Stimulated activated CD8-positive, alpha-beta memory T cell treated with anti-CD3 and anti-CD28 coated beads, Interleukin-7, amount 100 ng/mL, for 1 hour (primary cell): ENCODE data around the gene TIRAP.
A peak's percentile ranks its signal among the peaks of the same experiment; 100 is the strongest.
"Not testable (repeated sequence)": the region's sequence is repeated elsewhere in the genome, so short reads cannot be mapped to it uniquely, and the experiment has no call there.

ENCODE experiments used
- DNase-seq, 2 donors: peaks; one replicate each; pipeline ENCODE4 v3.0.0-alpha.2; 2020; ENCODE audit warnings: low read depth in 2 of 2

The TIRAP gene

DNA sequence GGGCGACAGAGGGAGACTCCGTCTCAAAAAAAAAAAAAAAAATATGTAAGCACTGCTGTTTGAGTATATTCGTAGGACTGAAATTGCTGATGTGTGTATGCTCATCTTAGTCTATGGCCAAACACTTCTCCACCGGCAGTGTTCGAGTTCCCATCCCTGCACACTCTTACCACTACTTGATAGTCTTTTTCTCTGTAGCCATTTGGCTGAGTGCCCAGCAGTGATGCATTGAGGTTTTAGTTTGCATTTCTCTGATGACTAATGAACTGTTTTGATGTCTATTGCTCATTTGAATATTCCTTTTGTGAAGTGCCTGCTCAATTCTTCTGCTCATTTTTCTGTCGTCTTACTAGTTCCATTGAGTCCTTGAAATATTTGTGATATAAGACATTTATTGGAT, 1.9 kb downstream of the TIRAP start:
- peak; percentile 67 to 72 for DNase-seq

DNA sequence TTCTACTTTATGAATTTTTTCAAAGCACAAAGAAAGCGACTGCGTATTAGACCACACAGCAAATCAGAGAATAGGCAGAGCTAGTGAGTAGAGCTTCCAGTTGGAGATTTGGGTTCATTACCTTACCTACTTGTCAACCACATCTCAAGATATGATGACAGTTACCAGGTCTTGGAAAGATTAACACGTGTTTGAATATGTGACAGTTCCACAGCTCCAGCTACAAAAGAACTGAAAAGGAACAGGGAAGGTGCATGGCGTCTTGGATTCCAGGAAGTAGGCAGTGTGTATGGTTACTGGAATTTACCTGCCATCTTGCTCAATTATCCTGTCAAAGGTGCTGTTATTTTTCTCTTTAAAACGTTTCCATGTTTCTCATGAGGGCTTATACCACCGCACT, 5.3 kb downstream of the TIRAP start:
- no peak for DNase-seq

DNA sequence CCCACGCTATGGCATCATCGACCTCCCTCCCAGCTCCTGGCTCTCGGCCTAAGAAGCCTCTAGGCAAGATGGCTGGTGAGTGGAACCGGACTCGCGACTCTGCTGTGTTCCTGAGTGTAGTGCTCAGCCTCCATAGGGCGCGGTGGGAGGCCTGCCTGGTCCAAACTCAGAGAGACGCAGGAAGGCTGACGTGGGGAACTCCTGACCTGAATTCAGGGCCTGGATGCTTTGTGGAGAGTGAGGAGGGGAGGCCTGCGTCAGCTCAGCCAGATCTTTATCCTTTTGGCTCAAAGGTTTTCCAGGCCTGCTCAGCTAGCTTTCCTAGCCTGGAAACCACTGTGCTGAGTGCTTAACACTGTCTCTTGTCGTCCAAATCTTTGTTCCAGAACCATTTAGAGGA, 8.0 kb downstream of the TIRAP start:
- DNase-seq, result no peak

DNA sequence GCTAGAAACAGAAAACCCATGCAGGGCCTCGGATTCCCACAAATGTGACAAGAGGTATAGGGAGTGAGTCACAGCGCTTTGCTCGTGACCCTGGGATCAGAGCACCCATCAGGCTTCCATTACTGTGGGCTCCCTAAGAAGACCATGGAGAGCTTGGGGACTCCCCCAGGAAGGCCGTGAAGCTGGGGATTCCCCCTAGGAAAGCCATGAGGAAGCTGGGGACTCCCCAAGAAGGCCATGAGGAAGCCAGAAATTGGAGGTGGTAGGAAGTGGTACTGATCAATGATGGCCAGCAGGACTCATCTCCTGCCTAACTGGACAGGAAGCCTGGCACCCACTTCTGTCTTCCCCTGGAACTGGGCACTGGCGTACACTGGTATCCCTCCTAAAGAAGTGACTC, 10.8 kb downstream of the TIRAP start:
- no peak for DNase-seq

DNA sequence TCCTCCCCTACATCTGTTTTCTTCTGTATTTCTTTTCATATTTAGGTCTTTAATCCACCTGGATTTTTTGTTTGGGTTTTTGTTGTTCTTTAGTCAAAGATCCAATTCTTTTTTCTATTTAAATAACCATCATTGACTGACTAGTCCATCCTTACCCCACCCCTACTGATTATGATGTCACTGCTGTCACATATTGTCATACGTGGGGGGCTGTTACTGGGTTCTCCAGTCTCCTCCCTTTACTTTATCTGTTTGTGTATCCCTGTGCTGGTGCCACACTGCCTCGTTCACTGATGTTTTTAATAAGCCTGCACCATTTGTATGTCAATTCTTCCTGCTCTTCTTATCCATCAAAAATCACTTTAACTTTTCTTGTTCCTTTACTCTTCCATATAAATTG, 14.1 kb downstream of the TIRAP start:
- no peak for DNase-seq

DNA sequence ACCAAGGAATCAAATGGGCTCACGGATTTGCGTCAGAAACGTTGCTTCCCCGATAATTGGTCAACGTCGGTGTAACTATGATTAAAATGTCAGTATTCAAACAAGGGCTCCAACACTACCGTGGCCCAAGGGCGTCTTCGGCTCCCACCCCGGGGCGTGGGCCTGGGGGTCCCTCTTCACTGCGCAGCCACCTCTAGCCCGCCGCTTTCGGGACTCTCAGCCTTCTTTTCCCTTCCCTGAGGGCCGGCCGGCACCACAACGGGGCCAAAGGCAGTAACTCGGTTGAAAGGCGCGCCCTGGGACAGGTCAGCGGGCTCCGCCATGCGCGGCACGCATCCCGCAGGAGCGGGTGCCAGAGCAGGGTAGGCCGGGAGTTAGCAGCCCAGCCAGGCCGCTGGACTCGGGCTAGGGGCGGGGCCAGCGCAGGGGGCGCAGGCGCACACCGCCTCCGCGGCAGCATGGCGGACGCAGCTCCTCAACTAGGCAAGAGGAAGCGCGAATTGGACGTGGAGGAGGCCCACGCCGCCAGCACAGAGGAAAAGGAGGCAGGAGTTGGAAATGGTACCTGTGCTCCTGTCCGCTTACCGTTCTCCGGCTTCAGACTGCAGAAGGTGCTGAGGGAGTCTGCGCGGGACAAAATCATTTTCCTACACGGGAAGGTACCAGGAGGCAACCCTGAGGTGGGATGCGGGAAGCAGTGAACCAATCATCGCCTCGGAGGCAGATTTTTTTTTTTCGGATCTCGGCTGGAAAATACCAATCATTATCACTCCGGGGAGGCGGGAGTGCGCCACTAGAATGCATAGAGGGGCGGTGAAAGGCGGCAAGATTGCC, 20.9 kb downstream of the TIRAP start, which contains the start of gene DCPS:
TSS of gene DCPS (plus strand) at position 438 of the 834 bp plus-strand sequence. CDS start at position 459, 21 bp downstream.
- peak; percentile 64 to 70 for DNase-seq

DNA sequence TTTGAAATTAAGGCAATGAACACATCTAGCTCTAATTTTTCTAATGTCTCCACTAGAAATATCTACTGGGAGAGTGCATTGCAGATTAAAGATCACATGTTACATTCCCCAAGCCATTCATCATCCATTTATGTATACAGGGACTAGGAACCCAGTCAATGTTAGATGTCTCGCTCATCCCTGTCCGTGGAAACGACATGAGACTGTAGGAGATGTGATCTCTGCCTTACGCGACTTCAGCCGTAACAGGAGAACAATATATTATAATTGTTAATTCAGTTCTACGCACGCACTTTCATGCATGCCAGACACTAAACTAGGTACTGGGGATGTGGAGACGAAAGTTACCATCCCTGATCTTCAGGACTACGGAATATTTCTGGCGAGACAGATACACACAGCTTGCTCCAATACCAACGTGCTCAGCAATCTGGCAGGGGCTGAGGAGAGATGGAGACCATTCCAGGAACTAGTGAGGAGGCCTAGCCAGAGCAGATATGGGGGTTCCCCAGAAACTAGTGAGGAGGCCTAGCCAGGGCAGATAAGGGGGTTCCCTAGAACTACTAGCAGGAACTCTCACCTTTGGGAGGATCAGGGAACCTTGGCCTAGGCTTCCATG, 21.7 kb downstream of the TIRAP start:
- DNase-seq, result no peak

DNA sequence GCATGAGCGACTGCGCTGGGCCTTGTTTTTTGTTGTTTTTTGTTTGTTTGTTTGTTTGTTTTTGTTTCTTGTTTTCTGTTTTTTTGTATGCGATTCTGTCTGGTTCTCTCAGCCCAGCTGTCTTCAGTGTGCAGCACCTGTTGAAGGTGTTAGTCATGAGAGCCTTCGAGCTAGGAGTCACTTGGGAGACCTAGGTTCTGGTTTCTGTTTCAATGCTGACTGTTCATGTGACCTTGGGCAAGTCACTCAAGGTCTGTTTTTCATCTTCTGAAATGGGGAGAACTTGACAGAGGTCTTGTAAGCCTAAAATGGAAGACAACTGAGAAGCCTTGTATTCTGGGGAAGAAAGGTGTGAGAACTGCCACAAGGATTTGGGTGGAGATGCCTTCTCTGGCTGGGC, 22.8 kb downstream of the TIRAP start:
- no peak for DNase-seq

DNA sequence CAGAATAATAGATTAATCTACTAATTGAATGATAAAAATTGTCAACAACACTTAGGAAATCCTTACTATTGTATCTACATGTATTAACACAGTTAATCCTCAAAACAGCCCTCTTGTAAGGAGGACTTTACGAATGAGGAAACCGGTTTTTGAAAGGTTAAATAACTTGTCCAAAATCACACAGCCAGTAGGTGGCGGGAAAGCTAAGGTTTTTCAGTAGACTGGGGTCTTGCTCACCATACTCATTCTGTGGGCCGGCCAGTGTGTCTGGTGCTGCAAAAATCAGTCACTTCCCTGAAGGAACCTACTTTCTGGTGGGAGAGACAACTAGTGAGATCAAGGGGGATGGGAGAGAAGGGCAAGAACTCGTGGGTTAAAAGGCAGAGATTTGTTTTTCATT, 24.8 kb downstream of the TIRAP start:
- DNase-seq, result no peak

DNA sequence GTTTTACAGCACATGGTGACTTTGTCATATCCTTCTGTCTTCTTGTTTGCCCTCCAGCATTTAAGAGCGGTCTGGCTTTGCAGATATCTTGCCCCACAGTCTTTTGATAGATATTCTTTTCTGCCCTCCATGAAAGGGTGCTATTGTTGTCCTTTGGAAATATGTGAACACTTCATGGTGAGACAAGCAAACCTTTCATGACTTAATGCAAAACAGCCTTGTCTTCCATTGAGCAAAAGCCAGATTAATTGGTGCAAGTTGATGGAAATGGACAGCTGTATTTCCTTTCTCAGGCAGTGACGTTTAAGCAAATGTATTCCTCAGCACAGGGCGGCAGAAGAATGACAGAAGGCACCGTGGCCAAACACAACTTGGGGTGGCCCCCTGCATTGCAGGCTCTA, 25.4 kb downstream of the TIRAP start:
- no peak for DNase-seq

DNA sequence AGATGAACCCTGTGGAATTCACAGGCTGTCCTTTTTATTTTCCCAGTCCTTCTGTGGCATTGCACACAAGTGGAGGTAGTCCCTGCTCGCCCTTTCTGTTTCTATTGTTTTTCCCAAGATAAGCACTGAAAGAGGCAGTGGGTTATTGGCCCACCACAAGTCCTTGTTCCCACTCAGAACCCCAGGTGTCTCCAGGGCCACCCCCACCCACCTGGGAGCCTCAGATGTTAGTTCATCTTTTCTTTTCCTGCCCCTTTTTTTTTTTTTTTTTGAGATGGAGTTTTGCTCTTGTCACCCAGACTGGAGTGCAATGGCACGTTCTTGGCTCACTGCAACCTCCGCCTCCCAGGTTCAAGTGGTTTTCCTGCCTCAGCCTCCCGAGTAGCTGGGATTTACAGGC, 25.9 kb downstream of the TIRAP start:
- not testable (repeated sequence) for DNase-seq

DNA sequence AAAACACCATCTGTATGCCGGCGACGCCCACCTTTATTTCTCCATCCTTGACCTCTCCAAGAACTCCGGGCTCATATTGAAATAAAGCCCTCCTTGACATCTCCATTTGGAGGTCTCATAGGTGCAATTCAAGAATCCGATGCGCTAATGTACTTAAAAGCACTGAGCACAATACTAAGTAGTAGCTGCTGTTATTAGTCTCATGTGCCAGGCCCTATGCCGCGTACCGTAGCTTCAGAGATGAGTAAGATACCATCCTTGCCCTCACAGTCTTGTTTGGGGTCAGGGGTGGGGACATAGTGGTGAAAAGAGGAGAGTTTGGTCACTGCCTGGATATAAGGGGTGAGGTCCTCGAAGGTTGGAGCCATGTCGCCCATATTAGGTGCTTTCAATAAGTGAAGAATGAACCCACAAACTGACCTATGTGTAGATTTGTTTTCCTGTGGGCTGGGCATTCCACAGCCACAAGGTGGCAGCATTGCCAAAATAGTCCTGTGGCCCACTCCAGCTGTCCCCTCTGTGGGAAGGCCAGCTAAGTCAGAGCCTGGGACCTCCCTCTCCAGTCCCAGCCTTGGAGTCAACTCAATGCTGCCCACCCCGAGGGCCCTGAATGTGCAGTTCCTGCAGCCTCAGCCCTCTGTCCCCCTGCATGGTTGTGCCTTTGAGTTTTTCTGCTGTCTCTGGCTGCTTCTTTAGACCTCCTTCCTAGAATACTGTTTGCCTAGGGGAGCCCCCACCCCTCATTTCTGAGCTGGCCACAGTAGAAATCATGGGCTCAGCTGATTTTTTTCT, 27.5 kb downstream of the TIRAP start:
- DNase-seq, result peak in 1 of 2 donors; percentile 36

DNA sequence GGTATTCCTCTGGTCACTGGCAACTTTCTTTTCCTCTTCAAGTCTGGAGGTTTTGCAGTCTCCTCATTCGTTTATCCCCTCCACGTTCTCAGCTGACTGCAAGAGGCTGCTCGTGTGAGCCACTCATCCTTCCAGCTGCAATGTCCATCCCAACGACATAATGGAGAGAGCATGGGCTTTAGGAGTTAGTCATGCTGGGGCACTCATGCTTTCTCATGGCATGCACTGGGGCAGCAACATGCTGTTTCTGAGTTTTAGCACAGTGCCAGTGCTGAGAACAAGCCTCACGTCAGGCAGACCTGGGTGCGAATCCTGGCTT, 28.1 kb downstream of the TIRAP start:
- no peak for DNase-seq

DNA sequence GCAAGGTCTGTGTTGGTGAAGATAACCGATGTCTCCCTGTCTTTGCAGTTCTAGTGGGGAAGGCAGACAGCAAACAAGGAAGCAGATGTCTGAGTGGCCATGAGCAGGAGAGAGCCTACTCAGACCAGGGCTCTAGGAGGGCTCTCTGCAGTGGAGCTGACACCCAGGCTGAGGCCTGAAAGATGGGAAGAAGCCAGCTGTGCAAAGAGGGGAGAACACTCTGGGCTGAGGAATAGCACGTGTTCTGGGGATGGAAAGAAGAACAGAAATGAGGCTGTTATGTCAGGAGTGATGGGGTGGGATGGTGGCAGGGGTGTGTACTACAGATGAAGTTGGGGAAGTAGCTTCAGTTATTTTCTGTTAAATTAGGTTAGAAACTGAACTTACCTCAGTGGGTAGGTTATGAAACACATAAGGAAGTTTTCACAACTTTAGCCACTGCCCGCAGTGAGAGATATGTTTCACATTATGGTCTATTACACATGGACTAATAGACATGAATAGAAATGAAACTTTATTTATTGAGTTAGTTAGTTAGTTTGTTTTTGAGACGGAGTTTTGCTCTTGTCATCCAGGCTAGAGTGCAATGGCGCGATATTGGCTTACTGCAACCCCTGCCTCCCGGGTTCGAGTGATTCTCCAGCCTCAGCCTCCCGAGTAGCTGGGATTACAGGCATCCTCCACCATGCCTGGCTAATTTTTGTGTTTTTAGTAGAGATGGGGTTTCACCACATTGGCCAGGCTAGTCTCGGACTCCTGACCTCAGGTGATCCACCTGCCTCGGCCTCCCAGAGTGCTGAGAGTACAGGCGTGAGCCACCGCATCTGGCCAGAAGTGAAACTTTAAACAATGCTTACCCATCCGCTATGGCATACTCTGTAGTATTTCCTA, 28.8 kb downstream of the TIRAP start:
- DNase-seq, result no peak

DNA sequence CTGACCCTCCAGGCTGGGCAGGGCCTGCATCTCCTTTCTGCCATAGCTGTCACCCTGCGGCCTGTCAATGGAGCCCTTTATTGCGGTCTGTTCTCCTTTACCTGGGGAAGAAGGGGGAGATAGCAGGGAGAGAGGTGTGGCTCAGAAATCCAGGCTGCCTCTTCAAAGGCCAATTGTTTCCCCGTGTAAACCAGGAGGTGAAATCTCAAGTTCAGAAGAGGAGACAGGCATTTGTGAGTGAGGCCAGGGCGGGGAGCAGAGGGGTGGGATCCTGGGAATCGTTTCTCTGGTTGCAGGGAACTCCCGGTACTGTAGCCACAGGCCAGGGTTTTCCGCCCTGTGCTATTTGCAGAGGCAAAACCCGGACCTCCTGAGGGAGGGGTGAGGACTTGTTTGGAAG, 30.1 kb downstream of the TIRAP start:
- DNase-seq, result no peak

DNA sequence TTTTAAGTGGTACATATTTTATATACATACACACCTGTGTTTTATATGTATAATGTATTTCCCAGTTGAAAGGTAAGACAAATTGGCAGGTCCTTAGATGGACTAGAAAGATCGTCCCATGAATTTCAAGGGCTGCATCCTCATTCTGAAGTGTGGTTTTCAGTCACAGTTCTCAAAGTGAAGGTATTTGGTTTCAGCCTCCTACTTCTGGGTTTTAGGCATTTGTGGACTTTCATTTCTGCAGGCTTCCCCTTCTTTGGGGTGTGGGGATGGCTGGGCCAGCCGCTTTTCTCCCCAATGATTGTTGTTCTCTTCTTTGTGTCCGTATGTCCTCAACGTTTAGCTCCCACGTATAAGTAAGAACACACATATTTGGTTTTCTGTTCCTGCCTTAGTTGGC, 30.9 kb downstream of the TIRAP start:
- no peak for DNase-seq

DNA sequence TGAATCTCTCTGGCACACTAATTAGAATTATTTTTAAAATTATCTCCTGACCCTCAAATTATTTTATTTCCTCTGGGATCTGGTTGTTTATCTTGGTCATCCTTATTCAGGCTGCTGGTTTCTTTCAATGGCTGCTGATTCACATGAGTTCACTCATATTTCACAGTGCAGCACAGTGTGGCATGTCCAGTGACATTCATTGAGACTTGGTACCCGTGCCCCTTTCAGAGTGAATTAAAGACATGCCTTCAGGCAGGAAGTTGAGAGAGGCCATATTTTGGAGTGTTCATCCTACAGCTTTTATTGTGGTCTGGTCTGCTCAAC, 34.5 kb downstream of the TIRAP start:
- no peak for DNase-seq

DNA sequence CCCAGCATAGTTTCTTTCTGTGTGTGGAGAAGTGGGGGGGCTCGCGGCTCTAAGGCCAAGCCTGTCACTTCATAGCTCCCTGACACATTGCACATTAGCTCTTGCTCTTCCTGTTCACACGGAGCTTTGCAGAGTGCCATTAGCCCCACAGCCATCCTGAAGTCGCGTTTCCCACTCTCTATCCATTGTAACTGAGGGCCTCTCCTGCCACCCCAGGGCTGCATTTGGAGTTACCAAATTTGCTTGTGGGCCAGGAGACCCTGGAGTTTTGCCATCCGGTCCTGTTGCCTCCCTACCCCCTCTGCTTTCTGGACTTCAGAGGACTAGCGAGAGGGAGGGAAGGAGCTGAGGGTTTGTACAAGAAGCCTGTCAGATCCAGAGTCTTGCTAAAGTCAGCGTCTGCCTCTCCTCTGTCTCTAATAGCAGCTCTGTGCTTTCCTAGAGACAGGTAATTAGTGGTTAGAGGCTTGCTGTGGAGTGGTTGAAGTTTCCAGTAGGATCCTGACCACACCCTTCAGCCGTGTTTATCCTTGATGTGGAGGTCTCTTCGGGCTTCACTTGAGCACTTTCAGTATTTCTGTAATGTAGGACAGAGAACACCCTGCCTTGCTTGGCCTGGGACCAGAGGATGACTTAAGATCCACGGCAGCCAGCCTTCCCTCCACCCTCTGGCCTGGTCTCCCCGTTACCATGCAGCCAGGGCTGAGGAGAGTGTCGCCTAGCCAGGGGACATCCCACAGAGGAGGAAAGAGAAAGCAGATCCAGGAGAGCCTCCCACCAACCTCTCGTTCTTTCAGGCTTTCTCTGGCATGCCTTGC, 35.1 kb downstream of the TIRAP start:
- no peak for DNase-seq

DNA sequence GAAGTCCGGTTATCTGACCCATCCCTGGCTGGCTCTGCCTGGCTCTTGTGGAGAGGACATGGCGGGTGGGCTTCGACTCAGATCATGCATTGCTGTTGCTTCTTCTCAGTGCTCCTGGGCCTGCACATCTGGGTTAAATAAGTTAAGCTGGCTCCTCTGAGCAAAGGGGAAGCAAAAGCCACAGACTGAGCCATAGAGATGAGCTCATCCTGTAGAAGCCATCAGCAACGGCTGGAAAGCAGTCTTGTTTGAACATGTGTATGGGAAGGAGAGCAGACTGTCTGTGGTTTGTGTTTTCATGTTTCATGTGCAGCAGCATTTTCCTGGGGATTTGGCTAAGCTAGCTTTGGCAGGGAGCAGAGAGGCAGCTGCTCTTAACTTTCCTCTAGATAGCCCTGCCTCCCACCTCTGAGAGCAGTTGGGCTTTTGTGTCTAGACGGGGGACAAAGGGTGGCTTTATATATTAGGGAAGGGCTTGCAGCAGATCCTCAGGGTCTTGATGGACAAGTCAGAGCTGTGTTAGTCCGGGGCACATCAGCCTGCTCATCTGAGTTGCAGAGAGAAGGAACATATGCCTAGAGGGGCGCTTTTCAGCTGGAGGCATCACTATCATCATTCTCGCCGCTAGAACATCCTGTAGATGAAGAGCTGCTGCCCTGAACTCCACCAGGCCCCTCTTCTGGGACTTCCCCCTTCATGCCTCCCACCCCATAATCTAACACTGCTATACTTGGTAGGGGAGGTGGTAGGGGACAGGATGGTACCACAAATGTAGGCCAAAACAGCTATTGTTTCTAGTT, 35.9 kb downstream of the TIRAP start:
- no peak for DNase-seq

DNA sequence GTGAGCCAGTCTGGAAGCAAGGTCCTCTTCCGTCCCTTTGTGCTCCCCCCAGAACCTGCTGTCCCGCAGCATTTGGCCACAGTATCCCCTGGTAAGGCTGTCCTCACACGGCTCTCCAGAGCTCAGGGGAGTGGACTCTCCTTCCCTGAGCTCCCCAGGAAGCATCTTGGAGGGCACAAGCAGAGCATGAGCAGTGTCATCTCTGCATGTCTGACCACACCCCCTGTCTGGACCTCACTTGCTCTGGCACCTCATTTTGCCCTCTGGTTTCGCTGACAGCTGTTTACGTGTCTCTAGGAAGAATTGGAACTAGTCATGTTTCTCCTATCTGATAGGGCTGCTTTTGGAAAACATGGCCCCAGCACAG, 36.5 kb downstream of the TIRAP start:
- DNase-seq, result no peak
